Glutamatergic neuron (in vitro differentiated cells): ENCODE results near the gene BID. TPM values are rescaled to one million over a fixed set of nuclear protein-coding genes. Genes with fewer than 3 reads are reported as not detected.

Source experiments
- DNase-seq: peaks from one replicate; pipeline ENCODE4 v3.0.0; 2022
- H3K27ac Mint-ChIP-seq: one replicate; pipeline ENCODE4 v1.8.0; 2020; ENCODE audit warnings: mild to moderate bottlenecking, mixed read lengths, inconsistent platforms; ENCODE audit not compliant: unreplicated experiment
- H3K27me3 Mint-ChIP-seq: one replicate; pipeline ENCODE4 v1.8.0; 2020; ENCODE audit warnings: mild to moderate bottlenecking, moderate library complexity, mixed read lengths, inconsistent platforms; ENCODE audit not compliant: unreplicated experiment
- H3K36me3 Mint-ChIP-seq: one replicate; pipeline ENCODE4 v1.8.0; 2020; ENCODE audit warnings: mild to moderate bottlenecking, mixed read lengths, inconsistent platforms; ENCODE audit not compliant: unreplicated experiment
- H3K4me1 Mint-ChIP-seq: one replicate; pipeline ENCODE4 v1.8.0; 2020; ENCODE audit warnings: mild to moderate bottlenecking, low read depth, mixed read lengths, inconsistent platforms; ENCODE audit not compliant: unreplicated experiment
- H3K4me3 Mint-ChIP-seq: one replicate; pipeline ENCODE4 v1.8.0; 2020; ENCODE audit warnings: mild to moderate bottlenecking, mixed read lengths, inconsistent platforms; ENCODE audit not compliant: unreplicated experiment
- H3K9me3 Mint-ChIP-seq: one replicate; pipeline ENCODE4 v1.8.0; 2020; ENCODE audit warnings: mild to moderate bottlenecking, moderate library complexity, mixed read lengths, inconsistent platforms; ENCODE audit not compliant: unreplicated experiment
- CTCF ChIP-seq: fragments of 200-600 bp; sonication (generic); IDR thresholded peaks from one replicate; pipeline ENCODE4 v1.5.0; 2021; ENCODE audit not compliant: partially characterized antibody, unreplicated experiment
- total RNA-seq: library from RNA; stranded (reverse); fragmentation: NEBNext Ultra II Directional; extraction: Animal tissue kit (Norgen Biotek cat#: 25700); gene quantifications from one replicate; pipeline ENCODE4 v1.2.1, GENCODE V29; 2021; ENCODE audit not compliant: unreplicated experiment

Gene BID
- total RNA-seq, 1 donor from 2014 or later = 18.5 TPM

GRCh38 chr22:17719911-17720310, 54.4 kb downstream of the BID start:
- H3K4me1 Mint-ChIP-seq = peaks cover 5% of the 10 kb centered on the region
- no peaks in the 10 kb centered on the region for H3K9me3 Mint-ChIP-seq
- H3K27ac Mint-ChIP-seq = no peak overlapping the region
- TF ChIP-seq CTCF = no peak
- peaks cover 1% of the 10 kb centered on the region for H3K27me3 Mint-ChIP-seq
- H3K36me3 Mint-ChIP-seq = no peaks in the 10 kb centered on the region
- H3K4me3 Mint-ChIP-seq = no peak overlapping the region
- no peak for DNase-seq

- Mint-ChIP-seq H3K4me1 (peaks cover 3% of the 10 kb centered on the region), H3K27ac (no peak overlapping the region), H3K4me3 (no peak overlapping the region), H3K9me3 (no peaks in the 10 kb centered on the region), H3K36me3 (no peaks in the 10 kb centered on the region), H3K27me3 (peaks cover 1% of the 10 kb centered on the region)
- DNase-seq = no peak
- TF ChIP-seq CTCF = no peak
These were observed 56.6 kb downstream of the BID start for GRCh38 chr22:17717708-17718107.

GRCh38 chr22:17716529-17716928, 57.7 kb downstream of the BID start:
- H3K4me3 Mint-ChIP-seq = no peak overlapping the region
- H3K27ac Mint-ChIP-seq = no peak overlapping the region
- peaks cover 1% of the 10 kb centered on the region for H3K27me3 Mint-ChIP-seq
- no peaks in the 10 kb centered on the region for H3K36me3 Mint-ChIP-seq
- TF ChIP-seq CTCF = no peak
- peaks cover 3% of the 10 kb centered on the region for H3K4me1 Mint-ChIP-seq
- H3K9me3 Mint-ChIP-seq = no peaks in the 10 kb centered on the region
- no peak for DNase-seq

GRCh38 chr22:17712441-17712840, 61.8 kb downstream of the BID start:
- no peak for DNase-seq
- Mint-ChIP-seq H3K4me1 (no peaks in the 10 kb centered on the region), H3K9me3 (no peaks in the 10 kb centered on the region), H3K36me3 (no peaks in the 10 kb centered on the region), H3K27ac (no peak overlapping the region), H3K27me3 (peaks cover 1% of the 10 kb centered on the region), H3K4me3 (no peak overlapping the region)
- TF ChIP-seq CTCF = no peak

- Mint-ChIP-seq H3K27me3 (no peaks in the 10 kb centered on the region), H3K27ac (no peak overlapping the region), H3K4me1 (peaks cover 5% of the 10 kb centered on the region), H3K36me3 (no peaks in the 10 kb centered on the region), H3K4me3 (no peak overlapping the region), H3K9me3 (no peaks in the 10 kb centered on the region)
- no peak for DNase-seq
- no peak for TF ChIP-seq CTCF
These were observed 64.2 kb downstream of the BID start for GRCh38 chr22:17710023-17710422.
